Measurements from ENCODE around the gene DENND1B. TPM values are rescaled to one million over a fixed set of nuclear protein-coding genes. Genes with fewer than 3 reads are reported as not detected.

The DENND1B gene
- total and polyA plus RNA-seq, 4 donors: 1.7 to 13.7 (median 7.9) TPM

DNA sequence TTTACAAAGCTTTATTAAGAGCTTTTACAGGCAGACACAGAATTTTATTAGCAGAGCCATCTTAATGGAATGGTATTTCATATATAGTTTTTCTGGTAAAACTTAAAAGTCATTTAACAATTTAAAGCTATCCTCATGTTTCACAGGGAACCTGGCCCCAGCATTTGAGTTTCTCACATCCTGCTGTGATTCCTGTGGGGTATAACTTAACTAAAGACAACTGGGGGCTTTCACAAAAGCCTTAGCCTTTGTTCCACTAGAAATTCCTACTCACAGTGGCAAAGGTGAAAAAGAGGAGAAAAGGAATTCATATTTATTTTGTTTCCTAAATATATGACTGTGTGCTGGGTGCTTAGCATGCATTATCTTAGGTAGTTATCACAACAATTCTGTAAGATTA lies 233.9 kb downstream of the DENND1B start:
- Histone ChIP-seq H3K9ac (ENCODE audit: low read depth in 1 of 2, low read length in 2 of 2) (no peak overlapping the region), H3K27ac (ENCODE audit: low read depth in 1 of 2, low read length in 2 of 2) (no peak overlapping the region), H3K27me3 (ENCODE audit: control insufficient read depth in 4 of 4, insufficient read depth in 4 of 4, low read length in 3 of 4) (no peaks in the 10 kb centered on the region), H3K36me3 (ENCODE audit: control insufficient read depth in 4 of 4, insufficient read depth in 3 of 4, low read depth in 1 of 4, low read length in 3 of 4) (peaks cover 0 to 6% (median 3%) of the 10 kb centered on the region in 4 donors), H3K4me3 (ENCODE audit: low read depth in 1 of 3, low read length in 3 of 3) (no peak overlapping the region), H3K4me1 (ENCODE audit: control insufficient read depth in 4 of 4, insufficient read depth in 4 of 4, low read length in 3 of 4) (no peaks in the 10 kb centered on the region), H3K9me3 (ENCODE audit: control insufficient read depth in 4 of 4, low read length in 3 of 4) (no peaks in the 10 kb centered on the region)
- no peak for DNase-seq (ENCODE audit: low spot score)
- TF ChIP-seq, protein P1, sequence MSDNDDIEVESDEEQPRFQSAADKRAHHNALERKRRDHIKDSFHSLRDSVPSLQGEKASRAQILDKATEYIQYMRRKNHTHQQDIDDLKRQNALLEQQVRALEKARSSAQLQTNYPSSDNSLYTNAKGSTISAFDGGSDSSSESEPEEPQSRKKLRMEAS (IDR thresholded peaks at IDR 0.05): no peak
- no peak for TF ChIP-seq FOXA2 (IDR thresholded peaks at IDR 0.05)
- no peak for TF ChIP-seq HNF4G (IDR thresholded peaks at IDR 0.05)
- TF ChIP-seq, protein P2, sequence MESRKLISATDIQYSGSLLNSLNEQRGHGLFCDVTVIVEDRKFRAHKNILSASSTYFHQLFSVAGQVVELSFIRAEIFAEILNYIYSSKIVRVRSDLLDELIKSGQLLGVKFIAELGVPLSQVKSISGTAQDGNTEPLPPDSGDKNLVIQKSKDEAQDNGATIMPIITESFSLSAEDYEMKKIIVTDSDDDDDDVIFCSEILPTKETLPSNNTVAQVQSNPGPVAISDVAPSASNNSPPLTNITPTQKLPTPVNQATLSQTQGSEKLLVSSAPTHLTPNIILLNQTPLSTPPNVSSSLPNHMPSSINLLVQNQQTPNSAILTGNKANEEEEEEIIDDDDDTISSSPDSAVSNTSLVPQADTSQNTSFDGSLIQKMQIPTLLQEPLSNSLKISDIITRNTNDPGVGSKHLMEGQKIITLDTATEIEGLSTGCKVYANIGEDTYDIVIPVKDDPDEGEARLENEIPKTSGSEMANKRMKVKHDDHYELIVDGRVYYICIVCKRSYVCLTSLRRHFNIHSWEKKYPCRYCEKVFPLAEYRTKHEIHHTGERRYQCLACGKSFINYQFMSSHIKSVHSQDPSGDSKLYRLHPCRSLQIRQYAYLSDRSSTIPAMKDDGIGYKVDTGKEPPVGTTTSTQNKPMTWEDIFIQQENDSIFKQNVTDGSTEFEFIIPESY (IDR thresholded peaks at IDR 0.05): no peak
- no peak for TF ChIP-seq JUND (IDR thresholded peaks at IDR 0.05)
- TF ChIP-seq, protein P3, sequence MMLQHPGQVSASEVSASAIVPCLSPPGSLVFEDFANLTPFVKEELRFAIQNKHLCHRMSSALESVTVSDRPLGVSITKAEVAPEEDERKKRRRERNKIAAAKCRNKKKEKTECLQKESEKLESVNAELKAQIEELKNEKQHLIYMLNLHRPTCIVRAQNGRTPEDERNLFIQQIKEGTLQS (IDR thresholded peaks at IDR 0.05): no peak
- no peak for TF ChIP-seq HNF4A (conservative IDR thresholded peaks at IDR 0.05)
- TF ChIP-seq, protein P4, sequence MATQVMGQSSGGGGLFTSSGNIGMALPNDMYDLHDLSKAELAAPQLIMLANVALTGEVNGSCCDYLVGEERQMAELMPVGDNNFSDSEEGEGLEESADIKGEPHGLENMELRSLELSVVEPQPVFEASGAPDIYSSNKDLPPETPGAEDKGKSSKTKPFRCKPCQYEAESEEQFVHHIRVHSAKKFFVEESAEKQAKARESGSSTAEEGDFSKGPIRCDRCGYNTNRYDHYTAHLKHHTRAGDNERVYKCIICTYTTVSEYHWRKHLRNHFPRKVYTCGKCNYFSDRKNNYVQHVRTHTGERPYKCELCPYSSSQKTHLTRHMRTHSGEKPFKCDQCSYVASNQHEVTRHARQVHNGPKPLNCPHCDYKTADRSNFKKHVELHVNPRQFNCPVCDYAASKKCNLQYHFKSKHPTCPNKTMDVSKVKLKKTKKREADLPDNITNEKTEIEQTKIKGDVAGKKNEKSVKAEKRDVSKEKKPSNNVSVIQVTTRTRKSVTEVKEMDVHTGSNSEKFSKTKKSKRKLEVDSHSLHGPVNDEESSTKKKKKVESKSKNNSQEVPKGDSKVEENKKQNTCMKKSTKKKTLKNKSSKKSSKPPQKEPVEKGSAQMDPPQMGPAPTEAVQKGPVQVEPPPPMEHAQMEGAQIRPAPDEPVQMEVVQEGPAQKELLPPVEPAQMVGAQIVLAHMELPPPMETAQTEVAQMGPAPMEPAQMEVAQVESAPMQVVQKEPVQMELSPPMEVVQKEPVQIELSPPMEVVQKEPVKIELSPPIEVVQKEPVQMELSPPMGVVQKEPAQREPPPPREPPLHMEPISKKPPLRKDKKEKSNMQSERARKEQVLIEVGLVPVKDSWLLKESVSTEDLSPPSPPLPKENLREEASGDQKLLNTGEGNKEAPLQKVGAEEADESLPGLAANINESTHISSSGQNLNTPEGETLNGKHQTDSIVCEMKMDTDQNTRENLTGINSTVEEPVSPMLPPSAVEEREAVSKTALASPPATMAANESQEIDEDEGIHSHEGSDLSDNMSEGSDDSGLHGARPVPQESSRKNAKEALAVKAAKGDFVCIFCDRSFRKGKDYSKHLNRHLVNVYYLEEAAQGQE (IDR thresholded peaks at IDR 0.05): no peak
- TF ChIP-seq, protein P5, sequence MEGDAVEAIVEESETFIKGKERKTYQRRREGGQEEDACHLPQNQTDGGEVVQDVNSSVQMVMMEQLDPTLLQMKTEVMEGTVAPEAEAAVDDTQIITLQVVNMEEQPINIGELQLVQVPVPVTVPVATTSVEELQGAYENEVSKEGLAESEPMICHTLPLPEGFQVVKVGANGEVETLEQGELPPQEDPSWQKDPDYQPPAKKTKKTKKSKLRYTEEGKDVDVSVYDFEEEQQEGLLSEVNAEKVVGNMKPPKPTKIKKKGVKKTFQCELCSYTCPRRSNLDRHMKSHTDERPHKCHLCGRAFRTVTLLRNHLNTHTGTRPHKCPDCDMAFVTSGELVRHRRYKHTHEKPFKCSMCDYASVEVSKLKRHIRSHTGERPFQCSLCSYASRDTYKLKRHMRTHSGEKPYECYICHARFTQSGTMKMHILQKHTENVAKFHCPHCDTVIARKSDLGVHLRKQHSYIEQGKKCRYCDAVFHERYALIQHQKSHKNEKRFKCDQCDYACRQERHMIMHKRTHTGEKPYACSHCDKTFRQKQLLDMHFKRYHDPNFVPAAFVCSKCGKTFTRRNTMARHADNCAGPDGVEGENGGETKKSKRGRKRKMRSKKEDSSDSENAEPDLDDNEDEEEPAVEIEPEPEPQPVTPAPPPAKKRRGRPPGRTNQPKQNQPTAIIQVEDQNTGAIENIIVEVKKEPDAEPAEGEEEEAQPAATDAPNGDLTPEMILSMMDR (IDR thresholded peaks at IDR 0.05; ENCODE audit: low read depth, low read length, missing input control): no peak
- no peak for TF ChIP-seq YY1 (IDR thresholded peaks at IDR 0.05)
- TF ChIP-seq GABPA (IDR thresholded peaks at IDR 0.05 in 1 of 2, conservative IDR thresholded peaks at IDR 0.05 in 1 of 2): no peak
- no peak for TF ChIP-seq TAF1 (conservative IDR thresholded peaks at IDR 0.05)
- TF ChIP-seq RAD21 (IDR thresholded peaks at IDR 0.05): no peak

DNA sequence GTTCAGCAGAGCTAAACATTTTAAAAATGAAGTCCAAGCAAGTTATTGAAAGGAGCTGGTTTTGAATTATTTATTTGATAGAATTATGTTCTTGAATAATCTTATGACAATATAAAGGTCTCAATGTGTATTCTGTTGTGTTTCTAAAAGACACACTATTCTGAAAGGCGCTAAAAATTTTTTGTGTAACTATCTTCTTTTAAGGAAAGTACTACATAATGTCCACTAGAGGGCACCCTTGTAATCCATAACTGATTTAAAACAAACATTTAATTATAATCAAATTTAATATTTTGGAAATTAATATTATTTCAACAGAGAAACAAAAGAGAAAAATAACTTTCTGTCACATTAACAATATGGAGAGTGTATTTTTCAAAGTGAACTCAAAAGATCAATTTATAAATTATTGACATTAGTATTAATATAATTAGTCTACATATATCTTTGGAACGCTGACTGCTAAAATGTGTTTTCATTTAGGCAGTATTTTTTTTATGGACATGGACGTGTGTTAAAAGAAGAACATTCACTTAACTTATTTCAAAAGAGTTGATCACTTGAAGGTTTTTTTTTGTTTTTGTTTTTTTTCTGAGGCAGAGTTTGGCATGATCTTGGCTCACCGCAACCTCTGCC lies 248.4 kb downstream of the DENND1B start:
- Histone ChIP-seq H3K27me3 (ENCODE audit: control insufficient read depth in 4 of 4, insufficient read depth in 4 of 4, low read length in 3 of 4) (no peaks in the 10 kb centered on the region), H3K9me3 (ENCODE audit: control insufficient read depth in 4 of 4, low read length in 3 of 4) (no peaks in the 10 kb centered on the region), H3K27ac (ENCODE audit: low read depth in 1 of 2, low read length in 2 of 2) (no peak overlapping the region), H3K36me3 (ENCODE audit: control insufficient read depth in 4 of 4, insufficient read depth in 3 of 4, low read depth in 1 of 4, low read length in 3 of 4) (no peaks in the 10 kb centered on the region), H3K9ac (ENCODE audit: low read depth in 1 of 2, low read length in 2 of 2) (no peak overlapping the region), H3K4me1 (ENCODE audit: control insufficient read depth in 4 of 4, insufficient read depth in 4 of 4, low read length in 3 of 4) (no peaks in the 10 kb centered on the region), H3K4me3 (ENCODE audit: low read depth in 1 of 3, low read length in 3 of 3) (no peak overlapping the region)
- TF ChIP-seq EGR1 (IDR thresholded peaks at IDR 0.05; ENCODE audit: low read depth in 2 of 2): no peak
- no peak for TF ChIP-seq RXRA (IDR thresholded peaks at IDR 0.05)
- TF ChIP-seq, protein P4 (IDR thresholded peaks at IDR 0.05): no peak
- TF ChIP-seq JUND (IDR thresholded peaks at IDR 0.05): no peak
- TF ChIP-seq RAD21 (IDR thresholded peaks at IDR 0.05): peak; percentile 64 to 68
- TF ChIP-seq, protein P5 (IDR thresholded peaks at IDR 0.05; ENCODE audit: low read depth, low read length, missing input control): peak; percentile 50
- TF ChIP-seq SP1 (IDR thresholded peaks at IDR 0.05): no peak
- no peak for DNase-seq (ENCODE audit: low spot score)
- 62% methylated on average over 4 of the region's 4 CpGs for whole genome bisulfite sequencing

Data from liver (tissue), 9 donors.